HEK293 (cell line): ENCODE data around the gene SLC66A2.

Experiments
- CTCF ChIP-seq: fragments of 450-650 bp; formaldehyde crosslinking; IDR thresholded peaks from 2 replicates; pipeline ENCODE4 v1.5.1; 2016; ENCODE audit warnings: missing biosample characterization, missing genetic modification characterization
- GLI4 ChIP-seq: fragments of 450-650 bp; formaldehyde crosslinking; IDR thresholded peaks from 2 replicates; pipeline ENCODE4 v1.5.1; 2016; ENCODE audit warnings: missing biosample characterization, missing genetic modification characterization
- TCF7L2 ChIP-seq: IDR thresholded peaks from 2 replicates; pipeline ENCODE4 v1.6.1; 2011; ENCODE audit warnings: low read depth, mild to moderate bottlenecking, inconsistent platforms, low read length, moderate library complexity, borderline replicate concordance
- YY1 ChIP-seq: fragments of 450-650 bp; formaldehyde crosslinking; IDR thresholded peaks from 2 replicates; pipeline ENCODE4 v1.5.1; 2018; ENCODE audit warnings: missing biosample characterization, missing genetic modification characterization
- ZBTB17 ChIP-seq: fragments of 450-650 bp; formaldehyde crosslinking; IDR thresholded peaks from 2 replicates; pipeline ENCODE4 v1.5.1; 2016; ENCODE audit warnings: missing biosample characterization, missing genetic modification characterization
- ZBTB20 ChIP-seq: fragments of 450-650 bp; formaldehyde crosslinking; IDR thresholded peaks from 2 replicates; pipeline ENCODE4 v1.5.1; 2016; ENCODE audit warnings: missing biosample characterization, missing genetic modification characterization
- ZNF16 ChIP-seq: fragments of 450-650 bp; formaldehyde crosslinking; IDR thresholded peaks from 2 replicates; pipeline ENCODE4 v1.5.1; 2016; ENCODE audit warnings: low read depth, missing biosample characterization, missing genetic modification characterization
- ZNF311 ChIP-seq: fragments of 450-650 bp; formaldehyde crosslinking; IDR thresholded peaks from 2 replicates; pipeline ENCODE4 v1.5.1; 2017; ENCODE audit warnings: missing biosample characterization, missing genetic modification characterization, borderline replicate concordance
- ZNF548 ChIP-seq: fragments of 450-650 bp; formaldehyde crosslinking; IDR thresholded peaks from 2 replicates; pipeline ENCODE4 v1.5.1; 2016; ENCODE audit warnings: missing biosample characterization, missing genetic modification characterization
- ZNF768 ChIP-seq: fragments of 450-650 bp; formaldehyde crosslinking; IDR thresholded peaks from 2 replicates; pipeline ENCODE4 v1.5.1; 2018; ENCODE audit warnings: missing biosample characterization, mild to moderate bottlenecking, missing genetic modification characterization

- TF ChIP-seq CTCF (tag by site-specific recombination): no peak
- TF ChIP-seq ZNF768 (tag by site-specific recombination): no peak
- no peak for TF ChIP-seq ZNF16 (tag by site-specific recombination)
- TF ChIP-seq ZNF311 (tag by site-specific recombination): no peak
- no peak for TF ChIP-seq ZBTB20 (tag by site-specific recombination)
- TF ChIP-seq TCF7L2: no peak
- no peak for TF ChIP-seq ZBTB17 (tag by site-specific recombination)
- no peak for TF ChIP-seq GLI4 (tag by site-specific recombination)
- TF ChIP-seq YY1 (tag by site-specific recombination): no peak
- no peak for TF ChIP-seq ZNF548 (tag by site-specific recombination)
These were observed 2.7 kb upstream of the SLC66A2 start for GRCh38 chr18:79953971-79954651.
